MM.1S (cell line): ENCODE results near the gene CDCA5.

Experiments used
- DNase-seq: peaks from one replicate; pipeline ENCODE4 v3.0.0-alpha.2; 2015
- H2AFZ ChIP-seq: fragments of 300-600 bp; sonication (generic); 2 replicates; pipeline ENCODE4 v1.6.0; 2016; ENCODE audit warnings: antibody characterized with exemption, low read length
- H3F3A ChIP-seq: fragments of 300-600 bp; sonication (generic); 2 replicates; pipeline ENCODE4 v1.6.1; 2016; ENCODE audit warnings: mild to moderate bottlenecking, antibody characterized with exemption, low read length, moderate library complexity, mixed read lengths; ENCODE audit not compliant: insufficient read depth
- H3K27ac ChIP-seq: fragments of 300-600 bp; sonication (generic); 2 replicates; pipeline ENCODE4 v1.5.1; 2016; ENCODE audit warnings: mild to moderate bottlenecking, low read length
- H3K27me3 ChIP-seq: fragments of 300-600 bp; sonication (generic); replicated peaks from 2 replicates; pipeline ENCODE4 v1.6.0; 2016; ENCODE audit warnings: low read length; ENCODE audit not compliant: insufficient read depth
- H3K36me3 ChIP-seq: fragments of 300-600 bp; sonication (generic); replicated peaks from 2 replicates; pipeline ENCODE4 v1.6.1; 2016; ENCODE audit warnings: mild to moderate bottlenecking, low read length, mixed read lengths; ENCODE audit not compliant: insufficient read depth
- H3K4me1 ChIP-seq: fragments of 300-600 bp; sonication (generic); 2 replicates; pipeline ENCODE4 v1.6.1; 2016; ENCODE audit warnings: low read length, mixed read lengths
- H3K4me2 ChIP-seq: fragments of 300-600 bp; sonication (generic); 2 replicates; pipeline ENCODE4 v1.6.0; 2016; ENCODE audit warnings: low read depth, low read length
- H3K4me3 ChIP-seq: fragments of 300-600 bp; sonication (generic); 2 replicates; pipeline ENCODE4 v1.5.1; 2016; ENCODE audit warnings: low read length, mixed read lengths
- H3K79me2 ChIP-seq: fragments of 300-600 bp; sonication (generic); 2 replicates; pipeline ENCODE4 v1.6.1; 2016; ENCODE audit warnings: mixed run types, low read length, mixed read lengths
- H3K9ac ChIP-seq: fragments of 300-600 bp; sonication (generic); 2 replicates; pipeline ENCODE4 v1.6.1; 2016; ENCODE audit warnings: low read length, mixed read lengths
- H3K9me2 ChIP-seq: fragments of 300-600 bp; sonication (generic); replicated peaks from 2 replicates; pipeline ENCODE4 v1.6.1; 2016; ENCODE audit warnings: mild to moderate bottlenecking, low read length, mixed read lengths; ENCODE audit not compliant: insufficient read depth
- H3K9me3 ChIP-seq: fragments of 300-600 bp; sonication (generic); replicated peaks from 2 replicates; pipeline ENCODE4 v1.6.1; 2016; ENCODE audit warnings: mild to moderate bottlenecking, low read length, mixed read lengths; ENCODE audit not compliant: insufficient read depth
- H4K20me1 ChIP-seq: fragments of 300-600 bp; sonication (generic); 2 replicates; pipeline ENCODE4 v1.6.1; 2016; ENCODE audit warnings: mild to moderate bottlenecking, low read length, moderate library complexity, mixed read lengths; ENCODE audit not compliant: insufficient read depth
- CTCF ChIP-seq: fragments of 300-600 bp; sonication (generic); IDR thresholded peaks from 2 replicates; pipeline ENCODE4 v1.5.1; 2016; ENCODE audit warnings: antibody characterized with exemption, low read length, mixed read lengths
- EZH2 ChIP-seq: fragments of 300-600 bp; sonication (generic); optimal IDR thresholded peaks from 2 replicates; pipeline ENCODE3; 2017; ENCODE audit warnings: low read depth, mild to moderate bottlenecking, antibody characterized with exemption, low read length, mixed read lengths
- EZH2phosphoT487 ChIP-seq: fragments of 300-600 bp; sonication (generic); IDR thresholded peaks from 2 replicates; pipeline ENCODE4 v1.6.1; 2018; ENCODE audit warnings: antibody characterized with exemption, low read length

The CDCA5 gene

GRCh38 chr11:65103476-65103875 is 19.6 kb upstream of the CDCA5 start:
- Histone ChIP-seq H3K27ac (no peak overlapping the region), H3K36me3 (no peaks in the 10 kb centered on the region), H3K4me2 (no peak overlapping the region), H4K20me1 (no peaks in the 10 kb centered on the region), H2AFZ (no peak overlapping the region), H3K79me2 (peaks cover 72% of the 10 kb centered on the region), H3K9me3 (no peaks in the 10 kb centered on the region), H3F3A (no peaks in the 10 kb centered on the region; the same call in 1 of the 2 replicates), H3K27me3 (no peaks in the 10 kb centered on the region), H3K9me2 (no peaks in the 10 kb centered on the region), H3K4me1 (0 out of 2 replicates have a peak, but pooled peaks cover 1% of the 10 kb centered on the region), H3K4me3 (no peak overlapping the region), H3K9ac (no peak overlapping the region)
- DNase-seq = no peak
- no peak for TF ChIP-seq EZH2phosphoT487
- TF ChIP-seq CTCF = no peak
- no peak for TF ChIP-seq EZH2

- TF ChIP-seq CTCF (no peak), EZH2 (no peak), EZH2phosphoT487 (no peak)
- no peak overlapping the region for H3K4me3 ChIP-seq
- no peaks in the 10 kb centered on the region for H3K27me3 ChIP-seq
- no peak for DNase-seq
- H3F3A ChIP-seq = no peaks in the 10 kb centered on the region; the same call in 1 of the 2 replicates
- H3K9me3 ChIP-seq = no peaks in the 10 kb centered on the region
- H3K79me2 ChIP-seq = peaks cover 83% of the 10 kb centered on the region
- H3K4me1 ChIP-seq = peaks cover 4% of the 10 kb centered on the region; the same call in 1 of the 2 replicates
- H2AFZ ChIP-seq = no peak overlapping the region
- no peaks in the 10 kb centered on the region for H3K36me3 ChIP-seq
- H3K9me2 ChIP-seq = no peaks in the 10 kb centered on the region
- H3K9ac ChIP-seq = no peak overlapping the region
- H3K27ac ChIP-seq = no peak overlapping the region
- H3K4me2 ChIP-seq = no peak overlapping the region
- no peaks in the 10 kb centered on the region for H4K20me1 ChIP-seq
Observed at GRCh38 chr11:65102142-65103095, 18.6 kb upstream of the CDCA5 start.

GRCh38 chr11:65100674-65101350 is 17.0 kb upstream of the CDCA5 start:
- Histone ChIP-seq H2AFZ (no peak overlapping the region), H3K9me2 (no peaks in the 10 kb centered on the region), H3K9ac (no peak overlapping the region), H3F3A (no peaks in the 10 kb centered on the region; the same call in 1 of the 2 replicates), H3K36me3 (no peaks in the 10 kb centered on the region), H3K4me2 (no peak overlapping the region), H4K20me1 (no peaks in the 10 kb centered on the region), H3K27me3 (no peaks in the 10 kb centered on the region), H3K27ac (no peak overlapping the region), H3K4me1 (peaks cover 10% of the 10 kb centered on the region; the same call in 1 of the 2 replicates), H3K9me3 (no peaks in the 10 kb centered on the region), H3K79me2 (peaks cover 85% of the 10 kb centered on the region), H3K4me3 (no peak overlapping the region)
- DNase-seq = no peak
- TF ChIP-seq CTCF (peak; percentile 20), EZH2phosphoT487 (no peak)
